ENCODE results near the gene LGALS9B.
"Not testable (repeated sequence)": the region's sequence is repeated elsewhere in the genome, so short reads cannot be mapped to it uniquely, and the experiment has no call there.

DNA sequence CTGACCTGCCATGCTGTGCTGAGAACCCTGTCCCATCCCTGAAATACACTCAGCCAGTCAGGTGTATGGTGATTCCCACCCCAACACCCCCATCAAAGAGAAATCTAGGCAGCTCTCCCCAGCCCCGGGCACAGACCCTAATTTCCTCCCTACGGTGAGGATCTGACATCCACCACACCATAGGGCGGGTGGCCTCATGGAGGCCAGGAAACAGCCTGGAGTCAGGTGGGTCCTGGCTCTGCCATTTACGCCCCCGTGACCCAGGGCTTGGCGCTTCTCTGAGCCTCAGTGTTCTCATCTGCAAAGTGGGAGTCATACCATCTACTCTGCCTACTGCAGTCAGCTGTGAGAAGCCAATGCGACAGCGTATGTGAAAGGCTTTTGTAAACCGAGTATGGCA is 27.4 kb upstream of the LGALS9B start:
- TF ChIP-seq, protein P1, sequence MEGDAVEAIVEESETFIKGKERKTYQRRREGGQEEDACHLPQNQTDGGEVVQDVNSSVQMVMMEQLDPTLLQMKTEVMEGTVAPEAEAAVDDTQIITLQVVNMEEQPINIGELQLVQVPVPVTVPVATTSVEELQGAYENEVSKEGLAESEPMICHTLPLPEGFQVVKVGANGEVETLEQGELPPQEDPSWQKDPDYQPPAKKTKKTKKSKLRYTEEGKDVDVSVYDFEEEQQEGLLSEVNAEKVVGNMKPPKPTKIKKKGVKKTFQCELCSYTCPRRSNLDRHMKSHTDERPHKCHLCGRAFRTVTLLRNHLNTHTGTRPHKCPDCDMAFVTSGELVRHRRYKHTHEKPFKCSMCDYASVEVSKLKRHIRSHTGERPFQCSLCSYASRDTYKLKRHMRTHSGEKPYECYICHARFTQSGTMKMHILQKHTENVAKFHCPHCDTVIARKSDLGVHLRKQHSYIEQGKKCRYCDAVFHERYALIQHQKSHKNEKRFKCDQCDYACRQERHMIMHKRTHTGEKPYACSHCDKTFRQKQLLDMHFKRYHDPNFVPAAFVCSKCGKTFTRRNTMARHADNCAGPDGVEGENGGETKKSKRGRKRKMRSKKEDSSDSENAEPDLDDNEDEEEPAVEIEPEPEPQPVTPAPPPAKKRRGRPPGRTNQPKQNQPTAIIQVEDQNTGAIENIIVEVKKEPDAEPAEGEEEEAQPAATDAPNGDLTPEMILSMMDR (IDR thresholded peaks at IDR 0.05; ENCODE audit: poor library complexity): not testable (repeated sequence)
- not testable (repeated sequence) for TF ChIP-seq EZH2phosphoT487 (IDR thresholded peaks at IDR 0.05; ENCODE audit: low read depth, severe bottlenecking, unreplicated experiment)
